ENCODE data around the gene LRRFIP1. TPM values are rescaled to one million over a fixed set of nuclear protein-coding genes. Genes with fewer than 3 reads are reported as not detected.
A peak's percentile ranks its signal among the peaks of the same experiment; 100 is the strongest.
"Not testable (repeated sequence)": the region's sequence is repeated elsewhere in the genome, so short reads cannot be mapped to it uniquely, and the experiment has no call there.

LRRFIP1 gene
- total RNA-seq, 2 experiments from 2014 or later, result 158 to 164 TPM

DNA sequence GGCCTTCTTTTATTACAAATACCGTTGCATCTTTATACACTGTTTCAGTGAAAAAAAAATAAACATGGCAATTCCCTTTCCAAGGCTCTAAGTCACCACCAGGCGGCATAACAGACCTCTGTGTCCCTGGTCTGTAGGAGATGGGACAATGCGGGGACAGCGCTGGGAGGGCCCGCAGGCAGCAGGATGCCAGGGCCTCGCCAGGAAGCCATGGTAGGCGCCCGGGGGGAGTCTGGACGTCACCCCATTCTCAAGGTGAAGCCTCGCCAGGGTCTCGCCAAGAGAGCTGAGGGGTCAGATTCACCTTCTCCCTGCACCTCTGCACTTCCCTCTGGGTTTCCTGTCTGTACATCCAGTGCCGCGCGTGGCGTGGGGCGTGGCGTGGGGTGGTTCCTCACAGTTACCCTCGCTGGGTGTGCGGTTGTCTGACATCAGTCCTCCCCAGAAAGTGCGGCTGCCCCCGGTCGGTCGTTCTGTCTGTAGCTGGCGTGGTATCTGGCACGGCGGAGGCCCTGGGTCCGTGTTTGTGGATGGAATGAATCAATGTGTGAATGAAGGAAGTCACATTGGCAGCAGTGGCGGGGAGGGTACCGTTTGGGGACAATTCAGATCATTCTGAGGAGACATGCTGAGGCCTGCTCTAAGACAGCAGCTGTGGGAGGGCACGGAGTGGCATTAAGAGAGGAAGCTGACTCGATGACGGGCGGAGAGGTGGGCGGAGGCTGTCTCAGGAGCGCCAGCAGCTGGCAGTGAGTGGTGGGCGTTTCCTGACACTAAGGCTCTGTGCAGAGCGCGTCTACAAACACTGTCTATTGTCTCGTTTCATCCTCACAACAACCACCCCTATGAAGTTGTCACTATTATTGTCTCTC, 46.0 kb downstream of the LRRFIP1 start:
- H3K9me3 Mint-ChIP-seq, result no peaks in the 10 kb centered on the region
- H3K4me3 Mint-ChIP-seq, result peak overlapping the region; percentile 90
- no peaks in the 10 kb centered on the region for H3K36me3 Mint-ChIP-seq
- POLR2A ChIA-PET, result interaction anchor here (0.8 to 8.1 kb wide), 7 partner anchors 9 to 71 kb away, joined by 3 to 187 read pairs (median 4); no protein-coding TSS in a partner anchor
- ATAC-seq (ENCODE audit: low read depth), result peak; percentile 62
- peak; percentile 72 for DNase-seq
- peaks cover 2% of the 10 kb centered on the region for H3K27me3 Mint-ChIP-seq
- H3K4me1 Mint-ChIP-seq, result peaks cover 39% of the 10 kb centered on the region
- peak overlapping the region; percentile 94 for H3K27ac Mint-ChIP-seq

DNA sequence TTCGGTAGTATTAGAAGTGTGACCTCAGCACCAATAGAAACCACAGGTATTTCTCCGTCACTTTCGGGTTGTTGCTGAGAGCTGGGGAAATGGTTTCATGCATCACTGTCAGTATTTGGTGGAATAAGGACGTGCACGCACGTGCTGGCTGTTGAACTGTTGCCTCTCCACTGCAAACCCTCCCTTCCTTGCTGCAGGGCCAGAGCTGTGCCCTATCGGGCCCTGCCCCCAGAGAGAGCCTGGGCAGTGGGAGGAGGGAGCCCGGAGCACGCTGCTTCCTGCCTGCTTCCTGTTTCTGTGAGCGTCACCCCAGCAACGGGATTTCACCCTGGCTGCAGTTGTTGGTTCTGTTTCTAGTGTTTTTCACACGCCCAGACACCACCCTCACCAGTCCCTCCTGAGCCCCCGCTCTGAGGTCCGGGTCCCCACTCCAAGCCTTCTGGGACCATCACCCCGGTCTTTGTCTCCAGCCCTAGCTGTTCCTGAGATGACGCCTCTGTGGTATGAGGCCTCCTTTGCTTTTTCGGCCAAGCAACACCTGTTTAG, 47.4 kb downstream of the LRRFIP1 start:
- H3K9me3 Mint-ChIP-seq, result no peaks in the 10 kb centered on the region
- H3K4me1 Mint-ChIP-seq, result peaks cover 39% of the 10 kb centered on the region
- H3K27me3 Mint-ChIP-seq, result peaks cover 2% of the 10 kb centered on the region
- peak overlapping the region; percentile 87 for H3K27ac Mint-ChIP-seq
- POLR2A ChIA-PET, result interaction anchor here (1.3 to 8.1 kb wide), 4 partner anchors 16 to 80 kb away, joined by 5 to 187 read pairs (median 18); no protein-coding TSS in a partner anchor
- peak overlapping the region; percentile 90 for H3K4me3 Mint-ChIP-seq
- DNase-seq, result peak; percentile 79
- H3K36me3 Mint-ChIP-seq, result no peaks in the 10 kb centered on the region
- peak; percentile 81 for ATAC-seq (ENCODE audit: low read depth)

DNA sequence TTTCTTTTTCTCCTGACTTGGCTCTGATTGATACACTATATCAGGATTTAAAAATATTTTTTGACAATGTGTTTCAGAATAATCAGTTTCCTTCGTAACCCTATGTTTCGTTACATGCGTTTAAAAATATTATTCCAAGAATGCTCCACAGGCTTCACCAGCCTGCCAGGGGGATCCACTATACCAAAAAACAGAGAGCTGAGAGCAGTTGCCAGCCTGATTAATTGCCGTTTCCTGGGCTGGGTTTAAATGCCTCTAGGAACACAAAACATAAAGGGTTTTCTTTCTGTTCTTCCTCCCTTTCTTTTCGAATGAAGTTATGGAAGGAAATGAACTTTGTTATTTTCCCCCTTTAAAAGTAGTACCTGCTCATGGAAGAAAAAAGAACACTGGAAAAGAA, 47.9 kb downstream of the LRRFIP1 start:
- Mint-ChIP-seq H3K27me3 (no peaks in the 10 kb centered on the region), H3K27ac (peak overlapping the region; percentile 87), H3K4me1 (peaks cover 39% of the 10 kb centered on the region), H3K36me3 (no peaks in the 10 kb centered on the region), H3K4me3 (peak overlapping the region; percentile 90), H3K9me3 (no peaks in the 10 kb centered on the region)
- DNase-seq, result no peak
- ATAC-seq (ENCODE audit: low read depth), result no peak
- POLR2A ChIA-PET, result interaction anchor here (1.3 to 8.1 kb wide), 3 partner anchors 15 to 79 kb away, joined by 5 to 187 read pairs (median 21); no protein-coding TSS in a partner anchor

DNA sequence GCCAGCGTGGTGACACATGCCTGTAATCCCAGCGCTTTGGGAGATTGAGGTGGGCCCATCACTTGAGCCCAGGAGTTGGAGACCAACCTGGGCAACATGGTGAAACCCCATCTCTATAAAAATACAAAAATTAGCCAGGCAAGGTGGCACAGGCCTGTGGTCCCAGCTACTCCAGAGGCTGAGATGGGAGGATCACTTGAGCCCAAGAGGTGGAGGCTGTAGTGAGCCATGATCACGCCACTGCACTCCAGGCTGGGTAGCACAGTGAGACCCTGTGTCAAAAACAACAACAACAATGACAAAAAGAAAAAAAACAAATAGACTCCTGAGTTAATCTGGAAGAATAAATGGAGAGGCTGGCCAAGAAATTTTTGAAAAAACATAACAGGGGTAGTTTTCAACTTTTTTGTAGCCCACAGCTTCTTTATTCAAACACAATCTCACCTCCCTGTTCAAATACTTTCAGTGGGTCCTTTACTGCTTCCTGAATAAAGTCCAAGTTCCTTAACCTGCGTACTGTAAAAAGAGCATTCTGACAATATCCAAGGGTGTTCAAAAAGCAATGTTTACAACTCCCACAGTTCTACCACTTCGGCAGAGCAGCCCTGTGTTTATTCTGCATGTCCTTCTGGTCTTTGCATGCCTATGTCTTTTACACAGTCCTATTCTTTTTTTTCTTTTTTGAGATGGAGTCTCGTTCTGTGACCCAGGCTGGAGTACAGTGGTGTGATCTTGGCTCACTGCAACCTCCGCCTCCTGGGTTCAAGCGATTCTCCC, 53.5 kb downstream of the LRRFIP1 start:
- H3K4me1 Mint-ChIP-seq, result peaks cover 15% of the 10 kb centered on the region
- no peaks in the 10 kb centered on the region for H3K36me3 Mint-ChIP-seq
- DNase-seq, result no peak
- POLR2A ChIA-PET, result no interaction called here
- H3K4me3 Mint-ChIP-seq, result no peak overlapping the region
- H3K9me3 Mint-ChIP-seq, result no peaks in the 10 kb centered on the region
- no peak for ATAC-seq (ENCODE audit: low read depth)
- no peak overlapping the region for H3K27ac Mint-ChIP-seq
- no peaks in the 10 kb centered on the region for H3K27me3 Mint-ChIP-seq

DNA sequence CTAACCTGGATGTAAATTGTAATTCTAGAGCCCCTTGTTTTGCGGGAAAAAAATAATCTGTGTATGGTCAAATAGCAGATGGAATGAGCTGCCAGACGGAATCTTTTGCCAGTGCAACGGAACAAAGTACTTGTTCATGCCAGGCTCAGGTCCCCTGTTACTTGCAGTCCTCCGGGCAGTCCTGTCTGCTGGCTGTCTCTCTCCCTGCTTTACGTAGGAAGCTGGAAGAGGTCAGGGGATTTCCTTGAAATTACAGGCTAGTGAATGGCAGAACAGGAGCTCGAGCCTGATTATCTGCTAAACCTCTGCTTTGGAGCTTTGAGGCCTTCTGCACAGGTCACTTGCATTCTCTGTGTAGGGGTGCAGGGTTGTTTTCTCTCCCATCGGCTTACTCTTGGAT, 54.8 kb downstream of the LRRFIP1 start:
- H3K4me3 Mint-ChIP-seq, result no peak overlapping the region
- no peaks in the 10 kb centered on the region for H3K27me3 Mint-ChIP-seq
- ATAC-seq (ENCODE audit: low read depth), result no peak

DNA sequence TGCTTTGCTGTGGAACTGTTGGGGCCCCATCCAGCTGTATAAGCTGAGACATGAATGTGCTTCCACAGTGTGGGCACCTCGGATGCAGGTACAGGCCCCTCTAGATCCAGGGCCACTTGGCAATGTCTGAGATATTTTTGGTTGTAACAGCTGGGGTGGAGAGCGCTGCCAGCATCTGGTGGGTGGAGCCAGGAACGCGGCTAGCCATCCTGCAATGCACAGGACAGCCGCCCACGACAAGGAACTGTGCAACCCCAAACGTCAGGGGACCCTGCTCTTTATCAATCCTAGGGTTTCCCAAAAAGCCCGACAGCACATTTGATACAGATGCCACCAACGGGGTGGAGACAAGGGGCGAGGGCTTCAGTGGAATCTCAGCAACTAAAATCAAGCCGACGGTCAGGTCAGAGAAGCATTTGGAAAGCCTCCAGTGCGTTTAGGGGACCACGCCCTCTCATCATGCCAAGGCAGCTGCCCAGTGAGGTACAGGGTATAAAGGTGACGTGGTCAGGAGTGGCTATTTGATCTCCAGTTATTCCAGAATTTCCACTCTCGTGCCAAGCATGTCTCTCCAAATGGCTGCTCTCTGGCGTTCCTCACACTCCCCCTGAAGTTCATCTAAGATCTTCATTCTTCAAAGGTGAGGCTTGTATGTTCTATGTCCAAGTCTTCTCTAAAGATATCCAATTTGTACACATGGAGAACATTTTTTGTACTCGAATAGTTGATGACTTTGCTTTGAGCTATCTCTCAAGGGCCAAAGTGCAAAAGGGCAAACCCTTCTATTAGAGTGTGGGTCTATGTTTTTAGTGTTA, 55.7 kb downstream of the LRRFIP1 start:
- H3K27me3 Mint-ChIP-seq, result no peaks in the 10 kb centered on the region
- ATAC-seq (ENCODE audit: low read depth) (no peak), DNase-seq (no peak)
- H3K27ac Mint-ChIP-seq, result no peak overlapping the region
- H3K4me3 Mint-ChIP-seq, result no peak overlapping the region
- H3K4me1 Mint-ChIP-seq, result peaks cover 15% of the 10 kb centered on the region
- POLR2A ChIA-PET, result interaction anchor here (1.0 kb wide), 1 partner anchor 9 kb away, joined by 3 read pairs; no protein-coding TSS in a partner anchor
- no peaks in the 10 kb centered on the region for H3K36me3 Mint-ChIP-seq
- no peaks in the 10 kb centered on the region for H3K9me3 Mint-ChIP-seq

More for the DNA sequence above, 54.8 kb downstream of the LRRFIP1 start:
- Mint-ChIP-seq H3K36me3 (no peaks in the 10 kb centered on the region), H3K4me1 (peaks cover 11% of the 10 kb centered on the region), H3K27ac (no peak overlapping the region), H3K9me3 (no peaks in the 10 kb centered on the region)
- no peak for DNase-seq
- POLR2A ChIA-PET, result interaction anchor here (0.6 to 1.1 kb wide), 3 partner anchors 8 to 162 kb away, joined by 3 to 4 read pairs (median 3); no protein-coding TSS in a partner anchor

DNA sequence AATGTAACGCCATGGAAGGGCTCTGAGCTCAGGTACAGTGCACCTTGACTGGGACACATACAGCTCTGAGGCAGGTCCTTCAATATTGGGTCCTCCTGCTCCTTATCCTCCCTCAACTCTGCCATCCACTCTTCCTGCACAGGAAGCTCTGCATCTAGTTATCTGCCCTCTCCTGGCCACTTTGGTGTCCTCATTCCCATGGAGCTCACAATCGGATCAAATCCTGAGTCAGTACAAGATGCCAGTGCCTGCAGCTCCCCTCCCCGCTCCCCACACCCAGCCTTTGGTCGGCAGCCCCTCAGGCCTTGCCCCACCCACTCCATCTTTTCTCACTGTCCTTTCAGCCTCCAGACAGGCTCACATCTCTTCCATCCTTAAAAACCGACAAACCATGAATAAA, 58.0 kb downstream of the LRRFIP1 start:
- Mint-ChIP-seq H3K27me3 (no peaks in the 10 kb centered on the region), H3K4me1 (peaks cover 36% of the 10 kb centered on the region), H3K27ac (no peak overlapping the region), H3K4me3 (no peak overlapping the region), H3K36me3 (no peaks in the 10 kb centered on the region), H3K9me3 (no peaks in the 10 kb centered on the region)
- POLR2A ChIA-PET, result no interaction called here
- DNase-seq (no peak), ATAC-seq (ENCODE audit: low read depth) (no peak)

DNA sequence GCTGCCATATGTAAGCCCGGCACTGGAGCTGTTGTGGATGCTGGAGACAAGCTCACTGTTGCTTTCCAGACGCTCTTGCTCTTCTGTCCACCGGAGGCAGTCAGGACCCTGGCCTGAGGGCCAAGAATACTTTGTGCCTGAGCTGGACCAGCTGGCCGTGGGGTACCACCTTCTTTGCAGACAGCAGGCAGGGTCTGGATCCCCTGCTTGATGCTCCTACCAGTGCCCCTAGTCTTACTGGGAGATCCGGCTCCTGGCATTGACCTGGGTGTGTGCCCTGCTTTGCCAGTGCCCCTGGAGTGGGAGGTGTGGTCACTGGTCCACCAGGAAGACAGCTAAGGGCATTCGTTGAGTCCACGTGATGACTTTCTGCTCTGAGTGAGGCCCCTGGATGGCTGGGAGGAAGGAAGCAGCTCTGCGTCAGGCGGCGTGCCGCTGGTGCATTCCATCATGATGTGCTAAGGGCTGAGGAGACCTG, 59.3 kb downstream of the LRRFIP1 start:
- no peaks in the 10 kb centered on the region for H3K27me3 Mint-ChIP-seq
- peaks cover 42% of the 10 kb centered on the region for H3K4me1 Mint-ChIP-seq
- H3K36me3 Mint-ChIP-seq, result no peaks in the 10 kb centered on the region
- H3K4me3 Mint-ChIP-seq, result no peak overlapping the region
- H3K27ac Mint-ChIP-seq, result peak overlapping the region; percentile 96
- no peaks in the 10 kb centered on the region for H3K9me3 Mint-ChIP-seq
- no peak for DNase-seq
- ATAC-seq (ENCODE audit: low read depth), result no peak
- POLR2A ChIA-PET, result interaction anchor here (2.7 to 9.4 kb wide), 2 partner anchors 10 to 11 kb away, joined by 15 to 187 read pairs; no protein-coding TSS in a partner anchor

DNA sequence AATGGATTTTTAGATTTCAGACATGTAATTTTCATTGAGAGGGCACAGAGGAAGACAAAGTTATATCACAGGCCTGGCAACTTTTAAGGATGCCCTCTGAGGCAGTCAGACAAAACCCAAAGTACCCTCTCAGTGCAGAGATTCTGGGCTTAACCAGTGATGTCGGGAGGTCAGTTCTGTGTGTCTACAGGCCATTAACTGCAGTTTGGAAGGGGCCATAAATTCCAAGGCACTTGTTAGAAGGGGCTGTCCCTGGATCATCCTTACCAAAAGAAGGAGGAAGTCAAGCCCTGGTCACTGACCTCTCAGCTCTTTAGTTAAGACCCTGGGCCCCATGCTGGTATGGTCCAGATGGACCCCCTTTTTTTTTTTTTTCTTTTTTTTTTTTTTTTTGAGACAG, 60.7 kb downstream of the LRRFIP1 start:
- H3K4me3 Mint-ChIP-seq, result peak overlapping the region; percentile 67
- H3K9me3 Mint-ChIP-seq, result no peaks in the 10 kb centered on the region
- no peaks in the 10 kb centered on the region for H3K36me3 Mint-ChIP-seq
- peak overlapping the region; percentile 96 for H3K27ac Mint-ChIP-seq
- H3K27me3 Mint-ChIP-seq, result no peaks in the 10 kb centered on the region
- DNase-seq (no peak), ATAC-seq (ENCODE audit: low read depth) (no peak)
- POLR2A ChIA-PET, result interaction anchor here (0.6 to 9.4 kb wide), 4 partner anchors 9 to 84 kb away, joined by 3 to 187 read pairs (median 9); no protein-coding TSS in a partner anchor
- H3K4me1 Mint-ChIP-seq, result peaks cover 42% of the 10 kb centered on the region

DNA sequence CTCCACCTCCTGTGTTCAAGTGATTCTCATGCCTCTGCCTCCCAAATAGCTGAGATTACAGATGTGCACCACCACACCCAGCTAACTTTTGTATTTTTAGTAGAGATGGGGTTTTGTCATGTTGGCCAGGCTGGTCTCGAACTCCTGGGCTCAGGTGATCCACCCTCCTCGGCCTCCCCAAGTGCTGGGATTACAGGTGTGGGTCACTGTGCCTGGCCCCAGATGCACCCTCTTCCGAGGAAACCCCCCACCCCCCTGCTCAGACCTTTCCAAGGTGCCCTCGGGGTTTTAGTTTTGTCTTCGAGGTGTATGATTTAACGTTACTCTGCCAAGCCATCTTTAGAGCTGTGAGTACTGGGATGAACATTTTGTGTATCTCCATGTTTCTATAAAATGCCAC, 61.2 kb downstream of the LRRFIP1 start:
- H3K27ac Mint-ChIP-seq, result peak overlapping the region; percentile 81
- ATAC-seq (ENCODE audit: low read depth); H3K36me3 Mint-ChIP-seq; H3K27me3 Mint-ChIP-seq; H3K9me3 Mint-ChIP-seq; DNase-seq: not testable (repeated sequence)
- H3K4me1 Mint-ChIP-seq, result peaks cover 42% of the 10 kb centered on the region
- peak overlapping the region; percentile 25 for H3K4me3 Mint-ChIP-seq
- POLR2A ChIA-PET, result interaction anchor here (2.7 to 9.4 kb wide), 2 partner anchors 8 to 13 kb away, joined by 15 to 187 read pairs; no protein-coding TSS in a partner anchor

DNA sequence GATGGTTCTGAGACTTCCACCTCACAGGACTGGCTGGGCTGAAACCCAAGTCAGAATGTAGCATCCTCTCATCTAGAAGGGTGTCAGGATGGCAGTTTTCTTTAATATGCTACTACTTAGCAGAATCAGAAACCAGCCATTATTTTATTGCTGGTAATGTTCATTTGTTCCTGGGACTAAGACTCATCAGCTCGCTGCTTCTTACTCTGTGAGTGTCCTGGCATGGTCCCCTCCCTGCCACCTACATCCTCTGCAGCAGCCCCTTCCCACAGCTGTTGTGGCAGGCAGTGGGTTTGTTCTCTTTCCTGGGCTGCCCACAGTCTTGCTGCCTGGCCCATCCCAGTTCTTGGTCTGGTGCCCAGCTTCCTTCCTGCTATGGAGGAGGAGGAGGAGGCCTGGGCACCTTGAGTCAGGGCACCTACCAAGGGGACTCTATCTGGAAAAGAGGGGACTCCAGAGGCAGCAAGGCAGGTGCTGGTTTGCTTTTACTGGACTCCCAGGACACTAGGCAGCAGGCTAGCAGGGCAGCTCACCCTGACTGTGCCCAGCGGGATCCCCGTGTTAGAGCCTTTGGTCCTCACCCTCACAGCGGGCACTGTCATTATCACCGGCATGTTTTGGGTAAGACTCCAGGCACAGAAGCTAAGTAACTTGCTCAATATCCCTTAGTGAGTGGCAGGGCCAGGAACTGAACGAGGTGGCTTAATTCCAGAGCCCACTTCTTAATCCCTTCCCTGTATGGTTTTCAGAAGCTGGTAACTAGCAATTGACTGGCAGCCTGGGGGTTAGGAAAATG, 62.1 kb downstream of the LRRFIP1 start:
- peaks cover 13% of the 10 kb centered on the region for H3K36me3 Mint-ChIP-seq
- no peaks in the 10 kb centered on the region for H3K9me3 Mint-ChIP-seq
- peaks cover 47% of the 10 kb centered on the region for H3K4me1 Mint-ChIP-seq
- POLR2A ChIA-PET, result interaction anchor here (0.5 to 9.4 kb wide), 3 partner anchors 8 to 304 kb away, joined by 3 to 187 read pairs (median 5); no protein-coding TSS in a partner anchor
- H3K27ac Mint-ChIP-seq, result peak overlapping the region; percentile 81
- H3K27me3 Mint-ChIP-seq, result no peaks in the 10 kb centered on the region
- DNase-seq (no peak), ATAC-seq (ENCODE audit: low read depth) (no peak)
- peak overlapping the region; percentile 79 for H3K4me3 Mint-ChIP-seq
